HepG2 (cell line): ENCODE measurements around the gene PALS1. TPM values are rescaled to one million over a fixed set of nuclear protein-coding genes. Genes with fewer than 3 reads are reported as not detected.

ENCODE experiments used
- ARHGAP35 ChIP-seq: sonication (generic); formaldehyde crosslinking; IDR thresholded peaks from 2 replicates; pipeline ENCODE4 v1.9.0; 2022; ENCODE audit warnings: mild to moderate bottlenecking, inconsistent platforms, moderate library complexity, missing genetic modification reagents, borderline replicate concordance
- CENPX ChIP-seq: sonication (generic); formaldehyde crosslinking; IDR thresholded peaks from 2 replicates; pipeline ENCODE4 v1.9.0; 2021; ENCODE audit warnings: mild to moderate bottlenecking, missing genetic modification reagents, moderate library complexity
- CREM ChIP-seq, 2 experiments: sonication (generic) in 1 of 2; formaldehyde crosslinking in 1 of 2; IDR thresholded peaks; 2 replicates each; pipeline versions ENCODE4 v1.4.0 to v1.6.1; 2016 to 2020; ENCODE audit warnings: antibody characterized with exemption in 1 of 2, mild to moderate bottlenecking in 1 of 2, missing genetic modification reagents in 1 of 2
- DZIP1 ChIP-seq: sonication (generic); formaldehyde crosslinking; IDR thresholded peaks from 2 replicates; pipeline ENCODE4 v1.5.0; 2020; ENCODE audit warnings: mild to moderate bottlenecking, missing genetic modification reagents
- IKZF1 ChIP-seq: fragments of 450-650 bp; IDR thresholded peaks from 2 replicates; pipeline ENCODE4 v1.7.1; 2016
- KLF15 ChIP-seq: sonication (generic); formaldehyde crosslinking; IDR thresholded peaks from 2 replicates; pipeline ENCODE4 v1.8.1; 2023; ENCODE audit warnings: borderline replicate concordance, mild to moderate bottlenecking, inconsistent platforms, missing genetic modification reagents, mixed read lengths
- LBX2 ChIP-seq: sonication (generic); formaldehyde crosslinking; IDR thresholded peaks from 2 replicates; pipeline ENCODE4 v1.5.0; 2020; ENCODE audit warnings: missing genetic modification reagents, mild to moderate bottlenecking, borderline replicate concordance
- MTERF4 ChIP-seq: sonication (generic); formaldehyde crosslinking; IDR thresholded peaks from 2 replicates; pipeline ENCODE4 v1.8.0; 2023; ENCODE audit warnings: mild to moderate bottlenecking, missing genetic modification reagents
- NCOA5 ChIP-seq: sonication (generic); formaldehyde crosslinking; IDR thresholded peaks from 2 replicates; pipeline ENCODE4 v1.4.0; 2020; ENCODE audit warnings: missing genetic modification reagents
- NONO ChIP-seq, 2 experiments: fragments of 450-650 bp in 1 of 2; sonication (generic) in 1 of 2; formaldehyde crosslinking in 1 of 2; IDR thresholded peaks in 1 of 2; conservative IDR thresholded peaks in 1 of 2; 2 replicates each; pipeline versions ENCODE4 v1.6.1 to v1.8.0; 2017 to 2022; ENCODE audit warnings: mild to moderate bottlenecking in 1 of 2, missing genetic modification reagents in 1 of 2, moderate library complexity in 1 of 2
- SIN3B ChIP-seq: fragments of 150-350 bp; IDR thresholded peaks from 2 replicates; pipeline ENCODE4 v1.6.1; 2014; ENCODE audit warnings: low read length
- SSRP1 ChIP-seq: IDR thresholded peaks from 2 replicates; pipeline ENCODE4 v1.6.1; 2016; ENCODE audit warnings: control low read depth
- ZBTB44 ChIP-seq: sonication (generic); formaldehyde crosslinking; IDR thresholded peaks from 2 replicates; pipeline ENCODE4 v1.4.0; 2020; ENCODE audit warnings: missing genetic modification reagents
- ZKSCAN5 ChIP-seq: sonication (generic); formaldehyde crosslinking; IDR thresholded peaks from 2 replicates; pipeline ENCODE4 v1.5.1; 2020; ENCODE audit warnings: mild to moderate bottlenecking, missing genetic modification reagents
- ZNF20 ChIP-seq: sonication (generic); formaldehyde crosslinking; IDR thresholded peaks from 2 replicates; pipeline ENCODE4 v1.4.0; 2020; ENCODE audit warnings: mild to moderate bottlenecking, moderate library complexity, missing genetic modification reagents
- ZNF546 ChIP-seq: sonication (generic); formaldehyde crosslinking; conservative IDR thresholded peaks from 2 replicates; pipeline ENCODE4 v1.8.1; 2023; ENCODE audit warnings: mild to moderate bottlenecking, missing genetic modification reagents
- ZNF570 ChIP-seq: sonication (generic); formaldehyde crosslinking; IDR thresholded peaks from 2 replicates; pipeline ENCODE4 v1.4.0; 2020; ENCODE audit warnings: mild to moderate bottlenecking, missing genetic modification reagents, borderline replicate concordance
- ZNF678 ChIP-seq: sonication (generic); formaldehyde crosslinking; IDR thresholded peaks from 2 replicates; pipeline ENCODE4 v1.4.0; 2020; ENCODE audit warnings: mild to moderate bottlenecking, missing genetic modification reagents
- ZNF709 ChIP-seq: sonication (generic); formaldehyde crosslinking; IDR thresholded peaks from 2 replicates; pipeline ENCODE4 v1.5.0; 2020; ENCODE audit warnings: mild to moderate bottlenecking, missing genetic modification reagents
- ZNF768 ChIP-seq: sonication (generic); formaldehyde crosslinking; IDR thresholded peaks from 2 replicates; pipeline ENCODE4 v1.4.0; 2020; ENCODE audit warnings: missing genetic modification reagents
- polyA plus RNA-seq, 8 experiments: library from polyadenylated mRNA; depleted of rRNA in 3 of 8; stranded (reverse) in 7 of 8; unstranded in 1 of 8; fragments of >200 nt; fragmentation: Illumina TruSeq in 4 of 8; extraction: Trizol in 4 of 8; gene quantifications; 2 replicates each; pipeline versions ENCODE4 v1.2.1 to v1.2.3, GENCODE V29; 2011 to 2016; ENCODE audit warnings: low read depth in 4 of 8, missing spikeins in 1 of 8, mixed read lengths in 1 of 8; ENCODE audit not compliant: insufficient read depth in 1 of 8
- total RNA-seq, 5 experiments: library from RNA; depleted of rRNA; stranded (reverse); fragments of >200 nt; fragmentation: Illumina TruSeq; extraction: Trizol; gene quantifications; 2 replicates each; pipeline ENCODE4 v1.2.3, GENCODE V29; 2016; ENCODE audit warnings: low read depth in 1 of 5
- TF ChIP-seq, protein P1 (sequence below): sonication (generic); formaldehyde crosslinking; IDR thresholded peaks from 2 replicates; pipeline ENCODE4 v1.9.0; 2021; ENCODE audit warnings: missing genetic modification reagents, borderline replicate concordance

The PALS1 gene
- total and polyA plus RNA-seq, 2 of the 13 experiments (the other 11 are each of a cell fraction or from before 2014, with no cell fraction given) = 8.8 to 20.0 TPM

DNA sequence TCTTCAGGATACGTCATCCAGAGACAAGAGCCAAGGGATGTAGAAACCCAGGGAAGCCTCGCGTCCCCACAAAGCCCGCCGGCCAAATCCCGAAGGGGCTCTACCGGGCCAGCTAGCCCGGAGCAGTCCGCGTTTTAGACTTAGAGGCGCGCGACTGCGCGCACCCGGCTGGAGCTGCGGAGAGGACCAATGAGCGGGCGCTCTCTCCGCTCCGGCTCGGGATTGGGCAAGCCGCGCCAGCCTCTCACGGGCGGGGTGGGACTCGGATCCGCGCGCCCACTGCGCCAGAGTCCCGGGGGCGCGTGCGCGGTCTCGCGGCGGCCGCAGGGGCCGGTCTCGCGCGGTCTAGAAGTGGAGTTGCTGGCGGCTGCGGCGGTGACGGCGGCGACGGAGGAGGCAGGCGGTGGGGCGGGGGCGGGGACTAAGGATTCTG lies 241 bp upstream of the PALS1 start (continued):
- TF ChIP-seq LBX2 (no peak), CENPX (CRISPR knock-in tag) (no peak), ZNF678 (CRISPR knock-in tag) (no peak), ARHGAP35 (CRISPR knock-in tag) (no peak), CREM (IDR thresholded peaks at IDR 0.05) (no peak), CREM (CRISPR knock-in tag; IDR thresholded peaks at IDR 0.05) (no peak), SSRP1 (CRISPR knock-in tag) (no peak), NONO (IDR thresholded peaks at IDR 0.05) (no peak), NONO (CRISPR knock-in tag; conservative IDR thresholded peaks at IDR 0.05) (no peak; the same call in 1 of the 2 replicates), KLF15 (no peak), NCOA5 (CRISPR knock-in tag) (no peak), ZNF709 (no peak), ZNF768 (CRISPR knock-in tag) (no peak), SIN3B (no peak), MTERF4 (no peak), DZIP1 (CRISPR knock-in tag) (no peak), ZNF20 (no peak), ZNF546 (CRISPR knock-in tag) (no peak), IKZF1 (no peak), ZKSCAN5 (no peak), ZNF570 (CRISPR knock-in tag) (no peak), ZBTB44 (CRISPR knock-in tag) (no peak)
- TF ChIP-seq, protein P1, sequence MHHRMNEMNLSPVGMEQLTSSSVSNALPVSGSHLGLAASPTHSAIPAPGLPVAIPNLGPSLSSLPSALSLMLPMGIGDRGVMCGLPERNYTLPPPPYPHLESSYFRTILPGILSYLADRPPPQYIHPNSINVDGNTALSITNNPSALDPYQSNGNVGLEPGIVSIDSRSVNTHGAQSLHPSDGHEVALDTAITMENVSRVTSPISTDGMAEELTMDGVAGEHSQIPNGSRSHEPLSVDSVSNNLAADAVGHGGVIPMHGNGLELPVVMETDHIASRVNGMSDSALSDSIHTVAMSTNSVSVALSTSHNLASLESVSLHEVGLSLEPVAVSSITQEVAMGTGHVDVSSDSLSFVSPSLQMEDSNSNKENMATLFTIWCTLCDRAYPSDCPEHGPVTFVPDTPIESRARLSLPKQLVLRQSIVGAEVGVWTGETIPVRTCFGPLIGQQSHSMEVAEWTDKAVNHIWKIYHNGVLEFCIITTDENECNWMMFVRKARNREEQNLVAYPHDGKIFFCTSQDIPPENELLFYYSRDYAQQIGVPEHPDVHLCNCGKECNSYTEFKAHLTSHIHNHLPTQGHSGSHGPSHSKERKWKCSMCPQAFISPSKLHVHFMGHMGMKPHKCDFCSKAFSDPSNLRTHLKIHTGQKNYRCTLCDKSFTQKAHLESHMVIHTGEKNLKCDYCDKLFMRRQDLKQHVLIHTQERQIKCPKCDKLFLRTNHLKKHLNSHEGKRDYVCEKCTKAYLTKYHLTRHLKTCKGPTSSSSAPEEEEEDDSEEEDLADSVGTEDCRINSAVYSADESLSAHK (CRISPR knock-in tag) = no peak
